ENCODE measurements around the gene LPCAT4.
"Not testable (repeated sequence)": the region's sequence is repeated elsewhere in the genome, so short reads cannot be mapped to it uniquely, and the experiment has no call there.

Gene LPCAT4

DNA sequence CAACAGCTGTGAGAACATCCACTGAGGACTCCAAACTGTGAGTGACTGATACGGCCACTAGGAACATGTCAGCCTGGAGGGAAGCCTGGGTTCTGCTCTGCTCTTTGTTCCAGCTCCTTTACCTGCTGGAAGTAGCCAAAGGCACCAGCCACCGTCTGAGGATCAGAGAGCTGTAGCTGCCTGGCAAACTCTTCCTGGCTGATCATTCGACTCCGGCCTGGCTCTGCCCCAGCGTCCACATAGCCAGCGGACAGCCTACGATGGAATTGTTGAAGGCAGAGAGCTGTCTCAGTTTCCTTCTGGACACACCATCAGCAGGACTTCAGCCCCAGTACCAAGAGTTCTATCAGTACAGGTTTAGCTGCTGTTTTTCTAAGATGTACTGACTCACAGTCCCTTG is 5.7 kb downstream of the LPCAT4 start:
- no peak for DNase-seq

GRCh38 chr15:34360298-34360697 is 6.7 kb downstream of the LPCAT4 start:
- DNase-seq, result no peak

DNA sequence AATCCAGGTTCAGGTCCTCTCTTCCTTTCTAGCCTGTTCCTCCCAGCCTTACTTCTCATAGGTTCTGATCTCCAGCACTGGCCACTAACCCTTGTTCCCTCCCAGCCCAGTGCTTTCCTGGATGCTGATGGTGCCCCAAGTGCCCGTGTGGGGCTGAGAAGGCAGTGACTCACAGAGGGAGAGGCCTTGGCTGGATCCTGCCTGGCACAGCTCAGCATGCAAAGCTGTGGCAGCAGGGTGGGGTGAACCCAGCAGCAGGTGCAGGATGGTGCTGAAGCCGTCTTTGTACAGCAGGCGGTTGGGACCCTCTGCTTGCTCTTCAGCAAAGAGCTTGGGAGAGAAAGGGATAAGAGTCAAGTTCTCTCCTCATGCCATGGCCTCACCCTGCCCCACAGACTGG is 7.6 kb downstream of the LPCAT4 start:
- DNase-seq, result no peak

GRCh38 chr15:34358948-34359347 is 8.0 kb downstream of the LPCAT4 start:
- DNase-seq, result no peak

DNA sequence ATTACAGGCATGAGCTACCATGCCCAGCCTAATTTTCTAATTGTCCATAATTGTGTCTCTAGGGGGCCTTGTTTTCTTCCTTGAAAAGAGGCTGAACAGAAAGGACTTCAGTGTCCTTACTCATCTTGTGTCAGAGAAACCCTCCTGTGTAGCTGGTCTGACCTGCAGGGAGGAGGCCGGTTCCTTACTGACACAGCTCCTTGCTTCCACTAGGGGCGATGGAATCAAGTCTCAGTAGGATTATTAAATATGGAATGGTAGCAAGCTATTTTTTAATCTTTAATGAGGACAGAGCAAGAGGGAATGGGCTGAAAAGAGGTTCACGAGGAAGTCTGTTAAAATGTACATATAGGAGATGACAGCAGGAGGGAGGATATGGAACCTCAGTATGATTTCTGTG is 8.6 kb downstream of the LPCAT4 start:
- DNase-seq, result no peak

DNA sequence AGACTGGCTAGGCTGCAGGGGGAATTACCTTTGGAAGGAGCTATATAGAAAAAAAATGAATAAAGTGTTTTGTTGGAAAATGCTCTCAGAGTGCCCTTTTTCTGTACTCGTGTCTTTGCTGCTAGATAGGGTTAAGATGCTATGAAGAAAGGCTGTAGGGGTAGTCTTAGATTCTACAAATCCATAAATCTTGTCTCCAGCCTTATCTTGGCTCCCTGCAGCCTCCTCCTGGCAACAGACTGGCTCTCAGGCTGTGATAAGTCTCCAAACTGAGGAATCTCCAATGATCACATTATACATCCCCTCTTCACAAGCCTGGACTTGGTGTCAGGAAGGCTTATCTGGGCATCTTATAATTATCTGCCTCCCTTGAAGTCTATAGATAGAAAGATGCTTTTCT is 9.3 kb downstream of the LPCAT4 start:
- no peak for DNase-seq

DNA sequence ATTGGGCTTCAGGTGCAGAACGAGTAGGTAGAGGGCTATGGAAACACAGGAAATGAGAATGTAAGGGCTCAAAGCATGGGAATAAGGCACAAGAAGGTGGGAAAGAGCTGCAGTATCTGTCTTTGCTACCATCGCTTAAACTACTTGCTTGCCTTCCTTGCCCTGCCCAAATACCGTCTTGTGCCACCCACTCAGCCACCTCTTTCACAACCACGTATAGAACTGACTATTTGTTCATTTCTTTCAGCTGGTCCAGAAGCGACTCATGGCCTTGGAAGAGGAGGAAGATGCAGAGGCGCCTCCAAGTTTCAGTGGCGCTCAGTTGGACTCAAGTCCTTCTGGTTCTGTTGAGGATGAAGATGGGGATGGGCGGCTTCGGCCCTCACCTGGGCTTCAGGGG is 11.8 kb downstream of the LPCAT4 start:
- no peak for DNase-seq

DNA sequence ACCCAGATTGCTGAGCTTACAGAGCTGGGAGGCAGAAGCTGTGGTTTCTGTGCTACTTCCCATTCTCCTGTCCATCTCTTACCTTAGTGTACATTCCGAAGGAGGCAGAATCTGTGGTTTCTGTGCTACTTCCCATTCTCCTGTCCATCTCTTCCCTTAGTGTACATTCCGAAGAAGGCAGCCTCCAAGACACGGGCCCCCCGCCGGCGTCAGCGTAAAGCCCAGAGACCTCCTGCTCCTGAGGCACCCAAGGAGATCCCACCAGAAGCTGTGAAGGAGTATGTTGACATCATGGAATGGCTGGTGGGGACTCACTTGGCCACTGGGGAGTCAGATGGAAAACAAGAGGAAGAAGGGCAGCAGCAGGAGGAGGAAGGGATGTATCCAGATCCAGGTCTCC is 12.7 kb downstream of the LPCAT4 start:
- no peak for DNase-seq

DNA sequence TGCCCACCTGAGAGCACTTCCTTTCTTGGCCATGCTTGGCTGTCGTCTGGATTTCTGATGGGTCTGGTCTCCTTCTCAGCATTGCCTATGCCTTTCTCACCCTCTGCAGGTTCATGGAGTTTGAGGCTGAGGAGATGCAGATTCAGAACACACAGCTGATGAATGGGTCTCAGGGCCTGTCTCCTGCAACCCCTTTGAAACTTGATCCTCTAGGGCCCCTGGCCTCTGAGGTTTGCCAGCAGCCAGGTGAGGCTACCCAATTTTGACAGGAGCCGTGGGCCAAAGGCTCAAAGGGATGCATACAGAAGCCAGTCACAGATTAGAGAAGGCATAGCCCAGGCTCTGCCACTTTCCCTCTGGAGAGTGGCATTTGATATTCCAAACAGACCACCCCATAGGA is 13.4 kb downstream of the LPCAT4 start:
- DNase-seq, result no peak

DNA sequence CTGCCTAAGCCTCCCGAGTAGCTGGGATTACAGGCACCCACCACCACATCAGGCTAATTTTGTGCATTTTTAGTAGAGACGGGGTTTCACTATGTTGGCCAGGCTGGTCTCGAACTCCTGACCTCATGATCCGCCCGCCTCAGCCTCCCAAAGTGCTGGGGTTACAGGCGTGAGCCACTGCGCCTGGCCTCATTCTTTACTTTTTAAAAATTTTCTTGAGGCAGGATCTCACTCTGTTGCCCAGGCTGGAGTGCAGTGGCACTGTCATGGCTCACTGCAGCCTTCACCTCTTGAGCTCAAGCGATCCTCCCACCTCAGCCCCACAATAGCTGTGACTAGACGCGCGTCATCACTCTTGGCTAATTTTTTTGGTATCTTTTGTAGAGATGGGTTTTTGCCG is 14.0 kb downstream of the LPCAT4 start:
- not testable (repeated sequence) for DNase-seq

DNA sequence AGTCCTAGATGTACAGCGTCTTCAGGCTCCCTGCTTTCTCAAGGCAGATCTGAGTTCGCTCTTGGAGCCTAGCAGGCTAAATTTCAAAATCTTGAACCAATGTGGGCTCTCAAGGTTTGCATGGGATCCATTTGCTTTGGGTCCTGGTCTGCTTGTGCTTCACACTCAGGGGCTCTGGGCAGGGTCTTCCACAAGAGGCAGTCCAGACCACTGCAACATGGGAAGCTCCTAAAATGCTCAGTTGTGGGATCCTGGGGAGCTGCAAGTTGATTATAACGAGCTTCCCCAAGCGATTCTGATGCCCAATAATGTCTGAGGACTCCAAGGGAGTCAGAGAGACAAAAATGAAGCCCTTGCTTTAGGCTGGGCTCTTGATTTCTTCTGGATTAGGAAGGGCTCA is 17.2 kb downstream of the LPCAT4 start:
- DNase-seq, result no peak

DNA sequence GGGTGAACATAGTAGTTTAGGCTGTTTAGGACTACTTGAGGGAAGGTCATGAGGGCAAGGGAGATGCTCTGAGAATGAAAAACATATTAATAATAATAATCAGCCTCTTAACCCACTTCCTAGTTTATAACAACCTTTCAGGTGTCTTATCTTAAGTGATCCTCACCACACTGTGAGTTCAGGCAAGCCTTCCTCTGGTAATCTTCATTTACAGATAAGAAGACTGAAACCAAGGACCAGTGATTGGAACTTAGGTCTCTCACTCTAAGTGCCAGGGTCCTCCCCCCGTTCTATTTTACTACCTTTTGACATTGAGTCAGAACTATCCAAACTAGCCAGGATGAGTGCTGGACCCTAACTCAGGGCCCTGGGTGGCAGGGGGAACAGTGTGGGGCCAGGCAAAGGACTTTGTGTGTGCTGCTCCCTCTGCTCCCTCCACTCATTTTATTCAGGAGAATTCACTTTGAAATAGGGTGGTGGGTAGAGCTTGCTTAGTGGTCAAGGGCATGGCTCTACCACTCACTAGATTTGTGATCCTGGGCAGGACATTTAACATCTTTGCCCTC is 18.2 kb downstream of the LPCAT4 start:
- no peak for DNase-seq

- no peak for DNase-seq
Observed at GRCh38 chr15:34347951-34348638, 18.9 kb downstream of the LPCAT4 start.

- DNase-seq, result peak; percentile 85
Observed at GRCh38 chr15:34342737-34343575, 24.0 kb downstream of the LPCAT4 start, which contains the start of the genes NOP10 and NUTM1. Gene NOP10 (minus strand): TSS chr15:34343136. CDS start chr15:34343073, 63 bp downstream. Gene NUTM1 (plus strand): TSS chr15:34343315. CDS start chr15:34343697, 382 bp downstream.

DNA sequence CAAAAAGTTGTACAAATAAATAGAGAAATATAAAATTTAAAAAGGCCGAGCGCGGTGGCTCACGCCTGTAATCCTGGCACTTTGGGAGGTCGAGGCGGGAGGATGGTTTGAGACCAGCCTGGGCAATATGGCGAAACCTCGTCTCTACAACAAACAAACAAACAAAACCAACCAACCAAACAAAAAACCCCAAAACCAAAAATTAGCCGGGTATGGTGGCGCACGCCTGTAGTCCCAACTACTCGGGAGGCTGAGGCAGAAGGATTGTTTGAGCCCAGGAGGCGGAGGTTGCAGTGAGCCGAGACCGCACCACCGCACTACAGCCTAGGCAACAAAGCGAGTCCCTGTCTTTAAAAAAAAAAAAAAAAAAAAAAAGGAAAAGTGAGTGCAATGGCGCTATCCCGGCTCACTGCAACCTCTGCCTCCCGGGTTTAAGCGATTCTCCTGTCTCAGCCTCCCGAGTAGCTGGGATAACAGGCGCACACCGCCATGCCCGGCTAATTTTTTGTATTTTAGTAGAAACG is 24.7 kb downstream of the LPCAT4 start:
- DNase-seq, result not testable (repeated sequence)

GRCh38 chr15:34341381-34342212 is 25.4 kb downstream of the LPCAT4 start:
- DNase-seq, result no peak

DNA sequence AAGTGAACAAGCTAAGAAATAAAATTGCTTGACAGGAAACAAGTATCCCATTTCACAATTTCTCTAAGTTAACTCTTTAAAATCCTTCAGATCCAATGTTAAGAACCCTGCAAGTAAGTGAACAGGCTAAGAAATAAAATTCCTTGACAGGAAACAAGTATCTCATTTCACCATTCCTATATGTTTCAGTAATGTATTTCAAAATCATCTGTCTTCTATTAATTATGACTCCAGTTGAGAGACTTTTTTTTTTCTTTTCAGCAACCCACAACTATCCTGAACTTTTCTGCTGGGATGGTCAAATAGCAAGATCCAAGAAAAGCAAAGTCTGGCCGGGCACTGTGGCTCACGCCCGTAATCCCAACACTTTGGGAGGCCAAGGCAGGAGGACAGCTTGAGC is 27.1 kb downstream of the LPCAT4 start:
- no peak for DNase-seq

GRCh38 chr15:34338347-34338746 is 28.6 kb downstream of the LPCAT4 start:
- DNase-seq, result no peak

- DNase-seq, result peak; percentile 90
Observed at GRCh38 chr15:34337557-34338306, 29.3 kb downstream of the LPCAT4 start, which contains the start of gene SLC12A6. Gene SLC12A6 (minus strand): TSS chr15:34337781. CDS start chr15:34336680, 1,101 bp downstream.

GRCh38 chr15:34336991-34337556 is 29.9 kb downstream of the LPCAT4 start:
- peak; percentile 14 for DNase-seq

DNA sequence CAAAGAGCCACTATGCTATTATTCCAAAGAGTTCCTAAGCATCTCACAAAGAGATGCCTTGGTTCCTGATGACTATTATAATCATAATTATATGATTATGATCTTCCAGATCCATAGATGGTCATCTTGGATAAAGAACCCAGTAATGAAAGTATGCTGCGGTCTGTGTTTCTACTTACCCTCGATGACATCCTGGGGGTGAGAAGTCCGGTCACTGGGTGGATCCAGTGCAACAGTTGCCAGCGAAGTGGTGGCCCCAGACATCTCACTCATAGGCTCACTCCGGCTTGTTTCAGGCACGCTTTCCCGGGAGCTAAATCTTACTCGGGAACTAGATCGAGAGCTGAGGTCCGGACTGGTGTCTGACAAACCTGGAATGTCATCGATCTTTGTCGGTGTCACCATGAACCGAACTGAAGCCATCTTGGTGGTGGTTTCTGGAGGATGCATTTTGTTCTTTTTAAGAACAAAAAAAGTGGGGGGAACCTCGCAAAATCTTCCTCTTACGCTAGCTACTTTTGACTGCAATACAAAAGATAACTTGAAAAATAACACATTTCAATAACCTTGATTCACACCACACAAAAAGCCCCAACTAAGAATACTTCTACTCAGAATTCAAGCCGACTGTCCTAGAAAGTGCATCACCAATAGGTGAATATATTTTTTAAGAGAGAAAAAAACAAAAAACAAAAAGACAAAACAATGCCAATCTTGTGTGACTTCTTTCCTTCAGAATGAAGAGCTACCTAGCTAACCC is 30.6 kb downstream of the LPCAT4 start:
- DNase-seq, result no peak
